Bronchial epithelial cell (primary cell): ENCODE data around the gene REPIN1. TPM values are rescaled to one million over a fixed set of nuclear protein-coding genes. Genes with fewer than 3 reads are reported as not detected.

Experiments
- DNase-seq: peaks from one replicate; pipeline ENCODE4 v3.0.0-alpha.2; 2010; ENCODE audit warnings: low read depth
- FAIRE-seq: peaks from 2 replicates; lab custom pipeline; 2011; peaks lifted over from hg19 to GRCh38; lab: Jason Lieb, UNC
- H3K27me3 ChIP-seq: 2 replicates; pipeline ENCODE4 v1.5.1; 2011; ENCODE audit warnings: low read length; ENCODE audit not compliant: control insufficient read depth, insufficient read depth
- H3K36me3 ChIP-seq: 2 replicates; pipeline ENCODE4 v1.5.1; 2011; ENCODE audit warnings: low read length; ENCODE audit not compliant: control insufficient read depth, insufficient read depth
- H3K4me3 ChIP-seq: 2 replicates; pipeline ENCODE4 v1.5.1; 2011; ENCODE audit warnings: mild to moderate bottlenecking, low read depth, low read length, control low read depth
- total RNA-seq: library from RNA; depleted of rRNA; stranded (reverse); fragments of >200 nt; gene quantifications from 2 replicates; pipeline ENCODE4 v1.2.1, GENCODE V29; 2014
- TF ChIP-seq, protein P1 (sequence below): IDR thresholded peaks from 2 replicates; pipeline ENCODE4 v1.5.1; 2011; ENCODE audit warnings: mild to moderate bottlenecking, moderate library complexity, low read length, control low read depth, inconsistent platforms; ENCODE audit not compliant: insufficient read depth, severe bottlenecking

The REPIN1 gene
- total RNA-seq, 1 donor from 2014 or later, result 26.1 TPM

DNA sequence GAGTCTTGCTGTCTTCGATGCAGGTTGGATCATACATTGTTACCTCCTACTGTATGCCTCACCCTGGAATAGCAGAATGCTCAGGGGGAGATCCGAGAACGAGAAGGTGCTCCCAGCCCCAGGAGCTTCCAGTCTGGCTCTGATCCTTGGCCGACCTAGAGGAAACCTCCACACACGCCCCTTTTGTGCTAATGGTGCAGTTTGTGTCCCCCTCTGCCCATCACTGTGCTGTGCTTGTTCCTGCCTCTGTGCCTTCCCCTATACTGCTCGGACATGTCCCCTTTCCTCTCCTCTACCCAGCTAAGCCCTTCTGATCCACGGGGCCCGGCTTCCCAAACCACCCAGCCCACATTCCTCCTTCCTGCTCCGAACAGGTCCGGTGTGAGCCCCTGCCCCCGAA is 43.0 kb downstream of the REPIN1 start:
- TF ChIP-seq, protein P1, sequence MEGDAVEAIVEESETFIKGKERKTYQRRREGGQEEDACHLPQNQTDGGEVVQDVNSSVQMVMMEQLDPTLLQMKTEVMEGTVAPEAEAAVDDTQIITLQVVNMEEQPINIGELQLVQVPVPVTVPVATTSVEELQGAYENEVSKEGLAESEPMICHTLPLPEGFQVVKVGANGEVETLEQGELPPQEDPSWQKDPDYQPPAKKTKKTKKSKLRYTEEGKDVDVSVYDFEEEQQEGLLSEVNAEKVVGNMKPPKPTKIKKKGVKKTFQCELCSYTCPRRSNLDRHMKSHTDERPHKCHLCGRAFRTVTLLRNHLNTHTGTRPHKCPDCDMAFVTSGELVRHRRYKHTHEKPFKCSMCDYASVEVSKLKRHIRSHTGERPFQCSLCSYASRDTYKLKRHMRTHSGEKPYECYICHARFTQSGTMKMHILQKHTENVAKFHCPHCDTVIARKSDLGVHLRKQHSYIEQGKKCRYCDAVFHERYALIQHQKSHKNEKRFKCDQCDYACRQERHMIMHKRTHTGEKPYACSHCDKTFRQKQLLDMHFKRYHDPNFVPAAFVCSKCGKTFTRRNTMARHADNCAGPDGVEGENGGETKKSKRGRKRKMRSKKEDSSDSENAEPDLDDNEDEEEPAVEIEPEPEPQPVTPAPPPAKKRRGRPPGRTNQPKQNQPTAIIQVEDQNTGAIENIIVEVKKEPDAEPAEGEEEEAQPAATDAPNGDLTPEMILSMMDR, result no peak
- H3K36me3 ChIP-seq, result no peaks in the 10 kb centered on the region
- H3K4me3 ChIP-seq, result no peak overlapping the region
- peaks cover 1% of the 10 kb centered on the region for H3K27me3 ChIP-seq
- no peak for FAIRE-seq
- no peak for DNase-seq

- H3K4me3 ChIP-seq, result no peak overlapping the region
- H3K36me3 ChIP-seq, result no peaks in the 10 kb centered on the region
- DNase-seq (no peak), FAIRE-seq (no peak)
- TF ChIP-seq, protein P1, result no peak
- peaks cover 1% of the 10 kb centered on the region for H3K27me3 ChIP-seq
Observed at GRCh38 chr7:150412016-150412415, 43.4 kb downstream of the REPIN1 start.

DNA sequence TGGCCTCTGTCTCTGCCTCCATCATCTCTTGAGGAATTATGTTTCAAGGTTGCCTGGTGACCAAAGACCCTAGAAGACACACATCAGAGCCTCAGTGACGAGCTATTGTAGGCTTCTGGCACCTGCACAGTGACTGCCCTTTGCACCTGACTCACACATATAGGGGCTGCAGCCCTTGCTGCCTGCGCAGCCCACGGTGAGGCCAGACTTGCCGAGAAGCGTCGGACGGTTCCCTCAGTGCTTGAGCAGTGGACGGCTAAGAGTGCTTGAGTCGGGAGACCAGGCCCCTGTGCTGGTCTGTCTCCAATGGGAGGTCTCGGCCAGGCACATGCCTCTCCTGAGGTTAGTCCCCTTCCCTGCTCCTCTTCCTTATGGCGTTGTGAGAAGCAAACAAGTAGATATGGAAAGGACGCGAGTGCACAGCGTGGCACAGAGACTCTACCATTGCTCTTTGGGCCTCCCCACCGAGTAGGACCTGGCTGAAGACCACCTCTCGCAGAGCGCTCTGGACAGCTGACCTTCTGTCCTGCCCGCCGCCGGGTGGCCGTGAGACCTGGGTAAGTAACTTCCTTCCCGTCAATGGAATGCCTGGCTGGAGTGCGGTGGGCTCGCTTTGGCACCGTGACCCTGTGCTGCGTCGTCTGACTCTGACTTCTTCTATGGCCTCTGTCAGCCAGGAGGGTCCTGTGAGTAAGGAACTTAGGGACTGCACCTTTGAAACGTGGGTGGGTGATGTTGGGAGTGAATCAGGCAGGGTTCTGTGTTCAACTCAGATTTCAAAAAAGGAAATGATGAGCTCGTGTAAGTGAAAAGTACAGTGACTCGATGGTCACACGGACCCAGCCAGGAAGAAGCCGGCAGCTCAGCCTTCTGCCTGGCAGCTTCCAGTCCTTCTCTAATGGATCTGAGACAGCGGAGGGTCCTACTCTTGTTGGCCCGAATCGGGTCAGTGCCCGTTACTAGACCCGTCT is 44.2 kb downstream of the REPIN1 start:
- TF ChIP-seq, protein P1, result no peak
- no peak overlapping the region for H3K4me3 ChIP-seq
- FAIRE-seq (no peak), DNase-seq (no peak)
- H3K36me3 ChIP-seq, result no peaks in the 10 kb centered on the region
- H3K27me3 ChIP-seq, result peaks cover 1% of the 10 kb centered on the region

GRCh38 chr7:150413640-150414081 is 45.0 kb downstream of the REPIN1 start:
- DNase-seq (no peak), FAIRE-seq (no peak)
- TF ChIP-seq, protein P1, result no peak
- Histone ChIP-seq H3K36me3 (no peaks in the 10 kb centered on the region), H3K27me3 (peaks cover 1% of the 10 kb centered on the region), H3K4me3 (no peak overlapping the region)

GRCh38 chr7:150415161-150416153 is 46.8 kb downstream of the REPIN1 start:
- H3K27me3 ChIP-seq, result peaks cover 1% of the 10 kb centered on the region
- FAIRE-seq (no peak), DNase-seq (no peak)
- H3K36me3 ChIP-seq, result no peaks in the 10 kb centered on the region
- no peak overlapping the region for H3K4me3 ChIP-seq
- TF ChIP-seq, protein P1, result no peak
